GM10266 (cell line): Measurements from ENCODE around the gene NAALADL2.

Experiments used
- DNase-seq: peaks from one replicate; pipeline ENCODE4 v3.0.0; 2012; ENCODE audit errors: extremely low spot score
- CTCF ChIP-seq: IDR thresholded peaks from 2 replicates; pipeline ENCODE4 v1.5.1; 2012; ENCODE audit warnings: mild to moderate bottlenecking, low read depth; ENCODE audit not compliant: control insufficient read depth, insufficient read depth; ENCODE audit errors: missing control alignments

The NAALADL2 gene

GRCh38 chr3:175475765-175476164, 616.6 kb downstream of the NAALADL2 start:
- no peak for TF ChIP-seq CTCF
- no peak for DNase-seq

GRCh38 chr3:175476489-175476888, 617.4 kb downstream of the NAALADL2 start:
- no peak for TF ChIP-seq CTCF
- no peak for DNase-seq

GRCh38 chr3:175477651-175478224, 618.6 kb downstream of the NAALADL2 start:
- DNase-seq: peak; percentile 25
- no peak for TF ChIP-seq CTCF

- DNase-seq: no peak
- TF ChIP-seq CTCF: no peak
Measured at GRCh38 chr3:175478301-175478700, 619.2 kb downstream of the NAALADL2 start.

GRCh38 chr3:175479175-175479574, 620.0 kb downstream of the NAALADL2 start:
- DNase-seq: no peak
- no peak for TF ChIP-seq CTCF

- DNase-seq: no peak
- TF ChIP-seq CTCF: no peak
Measured at GRCh38 chr3:175479800-175480199, 620.7 kb downstream of the NAALADL2 start.

GRCh38 chr3:175484666-175485065, 625.5 kb downstream of the NAALADL2 start:
- peak; percentile 16 for DNase-seq
- no peak for TF ChIP-seq CTCF
